HCEC 1CT (cell line): ENCODE results near the gene RORB.
"Not testable (repeated sequence)": the region's sequence is repeated elsewhere in the genome, so short reads cannot be mapped to it uniquely, and the experiment has no call there.

Experiments used
- DNase-seq: peaks from one replicate; pipeline ENCODE4 v3.0.0-alpha.2; 2017

The RORB gene

DNA sequence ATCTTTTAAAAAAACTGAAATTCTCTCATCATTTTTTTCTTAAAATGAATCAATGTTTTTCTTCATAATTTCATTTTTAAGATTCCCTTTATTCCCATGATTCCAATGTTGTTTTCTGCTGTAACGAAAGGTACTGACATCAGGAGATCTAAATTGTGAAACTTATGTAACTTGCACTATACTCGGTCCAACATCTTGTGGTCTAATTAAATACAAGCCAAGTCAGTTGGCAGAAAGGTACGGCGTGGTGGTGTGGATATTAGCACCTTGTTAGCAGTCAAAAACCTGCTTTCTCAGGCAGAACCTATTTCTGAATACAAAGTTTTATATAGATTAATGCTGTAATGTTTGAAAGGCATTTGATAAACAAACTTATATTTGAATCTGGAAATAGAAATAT is 20.1 kb downstream of the RORB start:
- no peak for DNase-seq

DNA sequence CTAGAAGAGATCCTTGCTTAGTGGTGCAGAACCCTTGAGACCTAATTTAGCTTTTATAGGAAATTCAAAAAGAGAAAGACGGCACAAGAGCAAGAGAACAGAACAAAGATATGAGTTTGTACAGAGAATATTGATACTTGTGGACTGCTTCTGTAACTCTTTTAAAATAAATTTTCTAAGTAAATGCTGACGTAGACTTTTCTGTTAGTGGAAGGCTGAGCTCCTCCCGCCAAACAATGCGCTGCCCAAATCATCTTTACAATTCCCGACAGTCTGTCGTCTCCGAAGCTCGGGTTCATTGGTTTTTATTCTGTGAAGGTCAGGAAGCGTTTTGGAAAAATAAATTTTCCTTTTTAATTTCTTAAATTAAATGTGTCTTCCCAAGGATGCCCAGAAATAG is 22.3 kb downstream of the RORB start:
- no peak for DNase-seq

DNA sequence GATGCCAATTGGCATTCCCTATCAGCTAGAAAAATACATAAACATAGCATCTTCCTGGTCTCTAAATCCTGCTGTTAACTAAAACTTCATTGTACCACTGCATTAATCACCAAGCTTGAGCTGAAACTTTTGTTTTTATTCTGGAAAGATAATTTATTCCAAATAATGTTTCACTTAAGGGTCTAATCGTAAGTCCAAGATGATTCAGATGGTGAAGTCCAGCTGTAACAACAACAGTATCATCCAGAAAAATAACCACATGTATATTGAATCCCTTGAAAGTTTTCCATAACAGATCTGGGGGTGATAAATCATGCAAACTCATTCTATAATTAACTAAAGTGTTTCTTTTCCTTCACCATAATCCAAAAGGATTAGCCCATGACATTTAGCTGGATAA is 23.9 kb downstream of the RORB start:
- DNase-seq, result no peak

DNA sequence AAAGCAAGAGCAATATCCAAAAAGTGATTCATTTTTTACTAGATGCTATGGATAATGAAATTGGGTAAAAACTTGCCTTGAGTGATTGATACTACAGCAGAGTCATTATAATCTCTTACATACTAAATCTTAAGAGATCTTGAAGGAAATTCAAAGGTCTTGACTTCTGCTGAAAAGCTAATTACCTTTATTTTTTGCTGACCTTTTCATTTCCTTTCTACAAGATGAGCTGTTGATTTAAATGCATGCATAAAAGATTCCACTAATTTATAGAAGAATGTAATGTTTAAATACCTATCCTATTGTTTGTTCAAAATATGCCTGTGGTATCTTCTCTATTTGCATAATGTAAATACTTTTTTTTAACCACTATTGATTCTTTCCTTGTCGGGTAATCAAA is 27.2 kb downstream of the RORB start:
- no peak for DNase-seq

DNA sequence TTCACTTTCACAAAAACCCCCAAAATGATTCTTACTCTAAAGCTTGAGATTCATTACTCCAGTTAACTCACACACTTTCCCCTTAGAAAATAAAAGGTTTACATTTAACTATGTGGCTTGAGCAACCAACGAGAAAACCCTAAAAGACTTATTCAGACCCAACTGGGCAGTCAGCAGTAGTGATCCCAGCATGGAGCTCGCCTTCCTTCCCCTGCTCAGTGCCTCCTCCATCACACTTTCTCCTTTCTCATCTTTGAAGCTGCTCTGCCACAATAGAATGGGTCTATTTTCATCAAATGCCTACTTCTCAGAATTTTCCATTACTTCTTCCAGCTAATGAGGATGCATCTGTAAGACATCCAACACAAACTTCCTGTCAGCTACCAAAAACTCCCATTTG is 29.1 kb downstream of the RORB start:
- no peak for DNase-seq

DNA sequence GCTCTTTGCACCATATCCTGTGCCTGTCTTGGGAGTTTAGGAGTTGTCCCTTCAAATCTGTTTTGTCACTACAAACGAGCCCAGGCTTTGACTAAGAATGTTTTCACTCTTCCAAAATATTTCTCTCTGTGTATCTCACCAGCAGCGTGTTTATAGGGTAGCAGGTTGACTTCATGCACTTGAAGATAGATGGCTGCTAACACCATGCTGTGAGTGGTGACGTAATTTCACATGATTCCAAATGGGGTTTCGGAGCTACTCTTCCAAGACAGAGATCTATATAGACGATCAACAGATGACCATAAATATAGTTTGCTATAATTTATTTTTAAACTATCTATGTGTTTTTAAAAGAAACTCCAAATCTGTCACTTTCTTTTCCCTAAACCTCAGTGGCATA is 30.6 kb downstream of the RORB start:
- DNase-seq, result no peak

DNA sequence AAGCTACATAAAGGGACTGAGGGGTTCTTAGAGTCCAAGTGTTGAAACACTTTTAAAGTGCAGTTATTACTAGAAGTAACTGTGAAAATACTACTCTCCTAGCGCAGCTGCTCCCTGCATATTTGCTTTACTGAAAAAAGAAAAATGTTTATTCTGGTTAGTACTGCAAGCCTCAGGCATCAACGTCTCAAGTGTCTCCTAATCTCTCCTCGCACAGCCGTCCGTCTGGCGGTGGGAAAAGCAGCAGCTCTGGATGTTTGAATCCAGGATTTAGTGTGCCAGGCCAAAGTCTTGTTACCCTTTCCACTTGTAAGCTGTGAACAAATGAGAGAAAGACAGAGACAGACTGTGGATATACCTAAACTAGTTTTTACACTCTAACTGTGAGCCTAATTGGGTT is 31.1 kb downstream of the RORB start:
- DNase-seq, result no peak

DNA sequence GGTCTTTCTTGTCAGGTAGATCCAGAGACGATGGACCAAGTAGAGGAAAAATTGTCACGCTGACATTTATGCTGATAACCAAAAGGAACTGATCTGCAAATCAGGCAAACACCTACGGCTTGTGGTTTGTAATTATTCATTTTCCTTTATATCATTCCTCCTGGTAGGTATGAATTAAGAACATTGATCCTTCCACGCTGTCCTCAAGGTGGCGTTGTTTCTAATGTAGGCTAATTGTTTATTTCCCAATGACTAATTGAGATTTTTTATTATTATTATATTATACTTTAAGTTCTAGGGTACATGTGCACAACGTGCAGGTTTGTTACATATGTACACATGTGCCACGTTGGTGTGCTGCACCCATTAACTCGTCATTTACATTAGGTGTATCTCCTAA is 33.3 kb downstream of the RORB start:
- not testable (repeated sequence) for DNase-seq

DNA sequence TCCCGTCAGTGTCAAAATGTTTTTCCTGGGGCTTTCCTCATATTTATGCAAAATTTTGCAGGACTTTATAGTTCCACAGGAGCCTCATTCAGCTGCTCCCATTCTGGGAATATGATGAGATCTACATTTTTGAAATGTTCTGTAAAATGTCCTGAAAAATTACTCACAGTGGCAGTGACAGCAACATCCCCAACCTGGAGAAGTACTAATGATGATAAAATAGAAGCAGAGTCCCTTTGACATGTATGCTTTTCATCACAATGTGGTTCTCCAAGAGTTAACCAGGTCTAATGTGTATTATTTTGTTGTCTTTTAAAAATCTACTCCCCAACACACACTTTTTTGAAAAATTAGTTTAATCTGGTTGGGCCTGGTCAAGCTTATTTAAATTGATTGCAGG is 36.1 kb downstream of the RORB start:
- no peak for DNase-seq

DNA sequence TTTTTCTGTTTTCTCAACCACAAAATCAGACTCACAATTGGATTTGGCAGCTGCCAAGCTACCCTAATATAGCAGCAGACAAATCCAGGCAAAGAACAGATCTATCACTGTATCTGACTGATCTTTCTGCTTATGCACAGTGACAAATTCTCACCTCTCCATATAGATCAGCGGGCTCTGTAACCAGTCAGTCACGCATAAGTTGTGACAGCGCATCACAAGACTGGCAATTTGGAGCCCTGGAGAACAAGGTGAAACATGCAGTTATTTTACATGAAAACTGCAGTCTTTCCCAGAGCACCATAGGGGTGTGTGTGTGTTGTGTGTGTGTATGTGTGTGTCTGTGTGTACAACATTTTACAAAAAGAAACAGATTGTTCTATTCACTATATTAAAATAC is 37.7 kb downstream of the RORB start:
- DNase-seq, result no peak

DNA sequence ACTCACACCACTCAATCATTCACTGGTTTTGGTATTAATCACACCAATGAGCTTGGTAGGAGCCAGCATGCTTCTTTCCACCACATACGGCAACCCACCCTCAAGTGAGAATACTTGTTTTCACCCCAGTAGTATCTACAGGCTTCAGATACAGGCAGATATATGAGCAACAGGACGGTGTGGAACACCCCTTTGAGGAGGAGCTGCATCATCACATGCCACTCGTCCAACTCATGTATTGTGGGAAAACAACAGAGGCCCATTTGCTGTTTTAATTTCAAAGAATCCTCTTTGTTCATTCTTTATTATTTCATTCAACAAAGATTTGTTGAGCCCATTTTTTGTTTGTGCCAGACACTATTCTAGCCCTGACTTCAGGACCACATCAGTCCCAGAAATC is 46.0 kb downstream of the RORB start:
- DNase-seq, result no peak

DNA sequence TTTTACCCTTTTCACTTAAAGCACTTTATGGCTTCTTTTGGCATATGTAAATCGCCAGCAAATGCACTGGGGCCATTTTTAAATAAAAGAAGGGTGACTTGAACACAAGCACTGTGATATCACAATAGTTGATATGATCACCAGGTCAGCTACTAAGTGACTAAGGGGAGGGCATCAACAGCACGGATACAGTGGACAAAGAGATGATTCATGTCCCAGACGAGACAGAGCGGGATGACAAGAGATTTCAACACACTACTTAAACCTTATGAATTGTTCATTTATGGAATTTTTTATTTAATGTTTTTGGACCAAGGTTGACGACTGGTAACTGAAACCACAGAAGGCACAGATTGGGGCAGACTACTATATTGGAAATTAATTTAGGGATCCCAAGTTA is 54.1 kb downstream of the RORB start:
- no peak for DNase-seq

DNA sequence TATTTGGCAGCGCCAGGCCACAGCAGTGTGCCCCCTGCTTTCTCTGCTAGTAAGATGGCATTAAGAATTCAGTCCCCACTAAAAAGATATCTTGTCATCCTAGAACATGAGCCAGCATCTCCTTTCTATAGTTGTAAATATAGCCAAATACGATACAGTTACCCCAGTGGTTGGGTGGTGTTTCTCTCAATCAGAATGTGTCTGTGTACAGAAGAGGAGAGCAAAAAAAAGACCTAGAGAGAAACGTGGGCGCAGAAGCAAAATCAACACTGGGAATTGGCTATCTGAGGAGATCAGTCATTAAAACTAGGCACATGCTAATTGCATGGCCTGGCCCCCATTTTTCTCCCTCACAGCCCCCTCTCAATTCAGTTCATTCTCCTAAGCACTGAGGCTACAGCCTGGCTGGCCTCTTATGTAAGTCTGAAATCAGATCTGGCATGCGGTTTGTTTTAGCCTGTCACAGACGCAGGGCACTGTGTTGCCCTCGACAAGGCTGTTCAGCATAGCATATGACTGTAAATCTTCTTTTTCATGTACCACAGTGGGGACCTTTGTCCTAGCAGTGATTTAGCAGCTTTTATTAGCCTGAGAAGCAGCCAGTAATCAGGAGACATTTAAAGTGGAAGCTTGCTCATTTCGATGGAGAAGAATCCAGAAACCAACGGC is 57.8 kb downstream of the RORB start:
- DNase-seq, result no peak

DNA sequence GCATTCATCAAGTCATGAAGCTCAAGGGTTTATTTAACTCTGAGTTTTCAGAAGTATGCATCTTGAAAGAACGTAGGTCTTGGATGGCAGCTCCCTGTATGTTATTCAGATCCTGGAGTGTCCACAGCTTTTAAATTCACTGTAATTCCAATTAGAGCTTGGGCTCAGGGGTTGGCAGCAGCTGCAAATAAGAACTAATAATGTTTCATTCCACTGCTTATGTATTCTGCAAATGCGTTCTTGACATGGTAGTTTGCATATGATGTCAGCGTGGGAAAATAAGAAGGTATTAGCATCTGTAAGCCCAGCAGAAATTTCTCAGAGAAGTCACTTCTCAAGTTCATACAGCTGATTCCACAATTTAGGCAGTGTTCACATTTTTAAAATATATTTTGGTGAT is 58.4 kb downstream of the RORB start:
- no peak for DNase-seq

DNA sequence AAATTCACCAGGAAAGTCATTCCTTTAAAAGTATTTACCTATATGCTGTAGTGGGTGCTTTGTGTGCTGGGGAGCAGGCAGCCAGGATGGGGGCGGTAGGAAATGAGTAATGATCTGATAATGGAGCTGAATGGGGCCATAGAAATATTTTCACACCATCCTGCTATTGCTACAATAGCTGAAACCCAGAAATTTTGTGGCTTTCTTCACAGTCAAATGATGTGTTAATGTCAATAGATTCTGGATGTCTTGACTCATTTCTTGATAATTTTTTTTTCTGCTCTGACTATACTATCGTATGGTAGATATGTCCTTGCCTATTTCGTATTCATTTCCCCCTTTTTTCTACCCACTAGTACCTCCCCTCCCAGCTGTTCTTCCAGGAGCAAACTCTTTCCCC is 59.5 kb downstream of the RORB start:
- DNase-seq, result no peak

DNA sequence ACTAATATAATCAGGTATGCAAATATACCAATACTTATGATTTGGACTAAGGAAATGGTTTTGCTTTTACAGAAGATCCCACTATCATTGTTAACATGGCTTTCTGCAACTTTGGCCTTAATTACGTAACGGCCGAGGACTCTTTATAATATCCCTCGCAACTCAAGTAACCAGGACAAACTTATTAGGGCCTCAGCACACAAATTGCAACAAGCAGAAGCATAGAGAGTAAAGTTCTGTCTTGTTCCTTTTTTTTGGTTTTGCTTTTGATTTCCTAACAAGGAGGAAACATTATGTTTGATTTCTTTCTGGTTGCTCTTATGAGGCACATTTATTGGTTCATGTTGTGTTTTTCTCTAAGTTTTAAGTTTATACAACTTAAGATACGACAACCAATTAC is 60.4 kb downstream of the RORB start:
- DNase-seq, result no peak

DNA sequence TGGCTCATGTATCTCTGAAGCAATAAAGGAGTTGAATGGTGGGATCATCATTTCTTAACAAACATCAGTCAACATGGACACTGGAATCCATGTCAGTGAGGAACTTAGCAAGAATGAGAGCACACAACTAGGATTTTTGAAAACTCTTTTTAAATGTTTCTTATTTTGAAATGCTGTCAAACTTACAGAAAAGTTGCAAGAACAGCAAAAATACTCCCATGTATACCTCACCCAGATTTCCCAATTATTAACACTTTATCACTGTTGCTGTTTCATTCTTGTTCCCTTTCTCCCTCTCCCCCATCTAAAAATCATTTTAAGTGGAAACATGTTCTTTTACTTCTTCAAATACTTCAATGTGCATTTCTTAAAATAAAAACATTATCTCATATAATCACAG is 65.5 kb downstream of the RORB start:
- DNase-seq, result no peak

DNA sequence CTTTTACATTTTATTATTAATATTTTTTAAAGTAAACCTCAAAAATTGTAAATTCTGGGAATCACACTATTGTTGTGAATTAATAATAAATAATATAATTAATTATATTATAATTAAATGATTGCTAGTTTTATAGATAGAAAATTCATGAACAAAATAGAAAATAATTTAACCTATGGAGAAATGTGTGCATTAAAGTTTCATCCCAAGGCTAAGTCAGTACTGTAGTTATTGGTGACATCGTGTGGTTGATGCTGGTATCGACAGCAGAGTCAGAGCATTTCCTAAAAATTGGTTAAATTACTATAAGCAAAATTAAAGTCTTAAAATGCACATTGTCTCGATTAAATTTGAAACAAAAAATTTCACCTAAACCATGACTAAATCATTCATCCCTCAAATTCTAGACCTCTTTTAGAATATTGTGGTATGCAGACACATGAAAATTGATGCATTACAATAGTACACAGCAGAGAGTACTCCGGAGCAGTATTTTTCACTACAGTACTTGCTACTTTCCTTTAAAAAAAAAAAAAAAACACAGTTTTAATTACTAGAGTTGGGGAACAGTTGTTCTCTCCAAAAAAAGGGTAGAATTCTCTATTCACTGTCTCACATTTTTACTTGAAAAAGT is 73.9 kb downstream of the RORB start:
- DNase-seq, result peak; percentile 24

DNA sequence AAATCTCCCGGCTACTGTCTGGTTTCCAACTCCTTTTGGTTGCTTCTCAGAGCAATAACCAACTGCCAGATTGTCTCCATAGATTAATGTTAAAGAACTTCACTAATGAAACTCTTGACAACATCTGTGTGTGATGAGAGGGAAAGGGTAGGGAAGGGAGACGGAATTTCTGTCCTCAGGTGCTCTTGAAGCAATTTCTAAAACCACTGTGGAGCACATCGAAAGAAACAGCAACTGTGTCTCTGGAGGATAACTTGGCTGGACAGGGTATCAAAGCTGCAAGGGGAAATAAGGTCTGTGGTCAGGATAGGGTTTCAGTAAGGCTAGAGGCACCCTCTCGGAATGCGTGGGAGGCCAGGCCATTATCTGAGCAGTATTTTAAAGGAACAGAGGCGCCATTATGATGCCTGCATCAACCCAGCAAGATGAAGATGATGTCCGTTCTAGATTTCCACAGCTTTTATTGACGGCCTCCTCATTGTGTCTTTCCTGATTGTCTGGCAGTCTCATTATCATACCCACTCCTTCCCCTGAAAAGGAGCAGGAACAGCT is 76.6 kb downstream of the RORB start:
- no peak for DNase-seq

DNA sequence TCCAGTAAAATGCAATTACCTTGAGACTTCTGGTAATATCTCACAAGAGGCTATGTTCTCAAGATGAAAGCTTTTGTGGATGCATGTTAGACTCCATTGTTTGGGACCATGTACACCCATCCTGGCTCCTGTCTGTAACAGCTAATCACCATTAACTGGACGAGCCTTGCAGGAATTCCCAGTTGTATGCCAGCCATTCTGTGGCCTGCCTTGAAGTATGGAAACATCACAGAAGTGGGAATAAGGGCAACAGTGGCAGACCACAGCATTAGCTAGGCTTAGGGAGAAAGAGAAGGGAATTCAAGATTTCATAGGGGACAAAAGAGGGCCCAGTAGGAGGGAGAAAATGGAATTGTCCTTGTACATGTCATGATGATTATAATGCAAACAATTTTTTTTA is 79.0 kb downstream of the RORB start:
- no peak for DNase-seq

DNA sequence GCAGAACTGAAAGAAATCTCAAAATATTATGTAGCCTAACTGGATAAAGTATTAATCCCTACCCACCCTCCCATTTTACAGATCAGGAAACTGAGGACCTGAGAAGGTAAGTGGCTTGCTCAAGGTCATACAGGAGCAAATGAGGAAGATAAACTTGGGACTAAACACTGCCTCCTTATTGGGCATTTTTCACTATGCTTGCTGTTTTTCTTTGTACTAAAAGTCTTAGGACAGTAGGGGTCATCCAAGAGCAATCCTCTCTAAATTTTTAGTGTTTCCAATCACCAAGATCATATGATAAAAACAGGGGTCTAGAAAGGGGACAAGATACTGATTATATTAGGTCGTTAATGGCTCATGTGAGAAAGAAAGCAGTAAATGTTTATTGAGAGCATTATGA is 80.8 kb downstream of the RORB start:
- no peak for DNase-seq

DNA sequence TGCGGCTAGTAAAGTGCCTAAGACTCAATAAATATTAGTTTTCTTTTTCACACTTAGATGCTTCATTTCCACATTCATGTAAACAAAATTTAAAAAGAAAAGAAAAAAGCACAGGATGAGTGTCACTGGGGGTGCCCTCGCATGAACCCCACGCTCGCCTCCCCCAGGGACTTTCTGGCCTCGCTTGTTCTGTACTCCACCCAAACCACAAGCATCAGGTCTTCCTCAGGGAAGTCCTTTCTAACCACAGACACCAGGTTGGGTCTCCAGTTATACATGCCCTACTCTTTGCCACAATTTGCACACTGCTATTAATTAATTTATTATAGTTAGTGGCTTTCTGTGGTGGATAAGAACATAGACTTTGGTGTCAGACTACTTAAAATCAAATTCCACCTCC is 92.4 kb downstream of the RORB start:
- no peak for DNase-seq

DNA sequence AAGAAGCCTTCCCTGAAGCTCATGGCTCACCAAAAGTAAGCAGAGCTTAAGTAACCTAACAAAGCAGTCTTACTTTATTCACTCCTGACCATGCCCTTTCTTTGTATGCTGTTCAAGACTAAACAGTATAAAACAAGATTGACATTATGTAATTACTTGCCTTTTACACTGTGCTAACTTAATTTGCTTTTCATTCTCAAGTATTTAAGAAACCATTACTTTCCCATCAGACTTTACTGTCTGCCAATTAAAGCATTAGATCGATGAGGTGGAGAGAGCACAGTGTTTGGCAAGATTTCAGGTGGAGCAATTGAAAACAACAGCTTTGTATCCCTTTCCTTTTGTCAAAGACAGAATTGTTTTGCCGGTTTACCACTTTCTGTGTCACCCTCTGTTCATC is 98.2 kb downstream of the RORB start:
- no peak for DNase-seq

DNA sequence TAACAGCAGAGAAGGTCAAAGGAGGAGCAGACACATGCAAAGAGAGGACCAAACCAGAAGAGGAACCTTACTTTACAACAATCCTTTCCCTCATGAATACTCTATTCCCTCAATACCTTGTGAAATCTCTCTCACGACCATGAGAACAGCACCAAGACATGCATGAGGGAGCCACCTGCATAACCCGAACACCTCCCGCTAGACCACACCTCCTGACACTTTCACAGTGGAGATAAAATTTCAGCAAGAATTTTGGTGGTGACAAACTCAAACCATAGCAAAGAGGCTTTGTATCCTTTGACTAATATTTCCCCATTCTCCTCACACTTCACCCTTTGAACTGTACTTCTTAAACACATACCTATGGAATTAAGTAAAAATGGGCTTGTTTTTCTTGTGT is 101.7 kb downstream of the RORB start:
- DNase-seq, result no peak
